Measurements from ENCODE around the gene HUS1B.
"Not testable (repeated sequence)": the region's sequence is repeated elsewhere in the genome, so short reads cannot be mapped to it uniquely, and the experiment has no call there.

The HUS1B gene

GRCh38 chr6:701700-702479 is 45.0 kb upstream of the HUS1B start:
- Histone ChIP-seq H3K4me3 (ENCODE audit: low read depth, low read length) (no peak overlapping the region), H3K27ac (no peak overlapping the region), H3K27me3 (ENCODE audit: insufficient read depth, low read depth, severe bottlenecking) (no peaks in the 10 kb centered on the region), H3K9me3 (ENCODE audit: severe bottlenecking) (no peaks in the 10 kb centered on the region), H3K36me3 (no peaks in the 10 kb centered on the region)
- TF ChIP-seq CTCF (IDR thresholded peaks at IDR 0.05; ENCODE audit: low read depth, low read length): peak; percentile 65
- DNase-seq: no peak

GRCh38 chr6:701215-701614 is 44.3 kb upstream of the HUS1B start:
- no peak for TF ChIP-seq CTCF (IDR thresholded peaks at IDR 0.05; ENCODE audit: low read depth, low read length)
- no peaks in the 10 kb centered on the region for H3K27me3 ChIP-seq (ENCODE audit: insufficient read depth, low read depth, severe bottlenecking)
- H3K36me3 ChIP-seq: no peaks in the 10 kb centered on the region
- no peak overlapping the region for H3K27ac ChIP-seq
- no peaks in the 10 kb centered on the region for H3K9me3 ChIP-seq (ENCODE audit: severe bottlenecking)
- no peak for DNase-seq
- no peak overlapping the region for H3K4me3 ChIP-seq (ENCODE audit: low read depth, low read length)

- TF ChIP-seq CTCF (IDR thresholded peaks at IDR 0.05; ENCODE audit: low read depth, low read length): no peak
- no peak overlapping the region for H3K4me3 ChIP-seq (ENCODE audit: low read depth, low read length)
- H3K27ac ChIP-seq: no peak overlapping the region
- no peak for DNase-seq
- H3K9me3 ChIP-seq (ENCODE audit: severe bottlenecking): no peaks in the 10 kb centered on the region
- no peaks in the 10 kb centered on the region for H3K27me3 ChIP-seq (ENCODE audit: insufficient read depth, low read depth, severe bottlenecking)
- no peaks in the 10 kb centered on the region for H3K36me3 ChIP-seq
Observed at GRCh38 chr6:700490-700889, 43.6 kb upstream of the HUS1B start.

GRCh38 chr6:699319-699718 is 42.4 kb upstream of the HUS1B start:
- H3K36me3 ChIP-seq: no peaks in the 10 kb centered on the region
- TF ChIP-seq CTCF (IDR thresholded peaks at IDR 0.05; ENCODE audit: low read depth, low read length): no peak
- no peaks in the 10 kb centered on the region for H3K9me3 ChIP-seq (ENCODE audit: severe bottlenecking)
- no peak overlapping the region for H3K27ac ChIP-seq
- no peaks in the 10 kb centered on the region for H3K27me3 ChIP-seq (ENCODE audit: insufficient read depth, low read depth, severe bottlenecking)
- H3K4me3 ChIP-seq (ENCODE audit: low read depth, low read length): no peak overlapping the region
- DNase-seq: no peak

- H3K27ac ChIP-seq; DNase-seq; H3K9me3 ChIP-seq (ENCODE audit: severe bottlenecking); H3K27me3 ChIP-seq (ENCODE audit: insufficient read depth, low read depth, severe bottlenecking); H3K4me3 ChIP-seq (ENCODE audit: low read depth, low read length): not testable (repeated sequence)
- peaks cover 14% of the 10 kb centered on the region for H3K36me3 ChIP-seq
Observed at GRCh38 chr6:694431-695126, 37.7 kb upstream of the HUS1B start.

GRCh38 chr6:693723-694009 is 36.8 kb upstream of the HUS1B start:
- Histone ChIP-seq H3K9me3 (ENCODE audit: severe bottlenecking) (no peaks in the 10 kb centered on the region), H3K27me3 (ENCODE audit: insufficient read depth, low read depth, severe bottlenecking) (no peaks in the 10 kb centered on the region), H3K4me3 (ENCODE audit: low read depth, low read length) (peak overlapping the region; percentile 83), H3K27ac (no peak overlapping the region), H3K36me3 (peaks cover 17% of the 10 kb centered on the region)
- no peak for DNase-seq
- no peak for TF ChIP-seq CTCF (IDR thresholded peaks at IDR 0.05; ENCODE audit: low read depth, low read length)

Data from WERI-Rb-1 (cell line).